Measurements from ENCODE around the gene LTB4R. TPM values are rescaled to one million over a fixed set of nuclear protein-coding genes. Genes with fewer than 3 reads are reported as not detected.

Gene LTB4R
- total and polyA plus RNA-seq, 9 of the 15 experiments (the other 6 are each of a cell fraction or from before 2014, with no cell fraction given), result 0.38 to 10.5 (median 2.8) TPM

DNA sequence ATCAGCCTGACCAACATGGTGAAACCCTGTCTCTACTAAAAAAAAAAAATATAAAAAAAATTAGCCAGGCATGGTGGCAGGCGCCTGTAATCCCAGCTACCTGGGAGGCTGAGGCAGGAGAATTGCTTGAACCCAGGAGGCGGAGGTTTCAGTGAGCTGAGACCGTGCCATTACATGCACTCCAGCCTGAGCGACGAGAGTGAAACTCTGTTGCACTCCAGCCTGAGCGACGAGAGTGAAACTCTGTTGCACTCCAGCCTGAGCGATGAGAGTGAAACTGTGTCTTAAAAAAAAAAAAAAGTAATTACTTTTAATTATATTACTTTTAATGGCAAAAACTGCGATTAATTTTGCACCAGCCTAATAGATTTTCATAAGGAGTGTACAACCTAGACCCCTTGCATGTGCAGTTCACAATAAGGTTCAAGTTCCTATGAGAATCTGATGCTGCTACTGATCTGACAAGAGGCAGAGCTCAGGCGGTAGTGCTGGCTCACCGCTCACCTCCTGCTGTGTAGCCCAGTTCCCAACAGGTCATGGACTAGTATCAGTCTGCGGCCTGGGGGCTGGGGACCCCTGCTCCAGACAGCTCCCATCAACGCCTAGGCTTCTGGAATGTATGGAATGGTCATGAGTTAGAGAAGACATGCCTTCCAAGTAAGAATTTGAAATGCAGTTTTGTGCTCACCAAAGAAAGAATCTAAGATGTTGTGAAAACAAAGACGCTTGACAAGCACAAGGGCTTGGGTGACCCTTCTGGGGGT is 10.1 kb downstream of the LTB4R start:
- in situ Hi-C loops (cut with MboI), result no loop called here

DNA sequence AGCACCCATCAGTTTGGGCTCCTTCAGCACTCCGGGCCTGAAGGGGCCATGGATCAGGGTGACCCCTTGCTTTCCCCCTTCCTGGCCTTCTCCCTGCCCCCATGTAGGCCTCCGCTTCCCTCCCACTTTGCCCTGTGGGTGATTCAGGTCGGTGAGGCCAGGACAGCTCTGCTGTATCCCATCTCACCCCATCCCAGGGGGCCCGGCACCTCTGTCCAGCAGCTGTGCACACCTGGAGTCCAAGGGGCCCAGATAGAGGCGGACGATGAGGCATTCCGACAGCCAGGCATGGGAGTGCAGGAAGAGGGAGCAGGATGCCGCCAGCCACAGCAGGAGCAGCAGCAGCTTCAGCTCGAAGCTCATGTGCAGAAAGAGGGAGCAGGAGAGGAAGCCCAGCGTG is 11.4 kb downstream of the LTB4R start:
- intact Hi-C loops (cut with micrococcal nuclease) (no loop called here), in situ Hi-C loops (cut with MboI) (no loop called here)
- ChIA-PET CTCF (ENCODE audit: low intra/inter-chr PET ratio) (no interaction called here), POLR2A (interaction anchor here (0.6 to 1.4 kb wide), 4 partner anchors 84 to 120 kb away, joined by 3 to 4 read pairs (median 3); partner anchors contain the start of gene SDR39U1)
- no peak overlapping the region for H2AFZ ChIP-seq (ENCODE audit: low read depth, low read length)
- no TSS peak for BruUV-seq (replicated peaks)
- H3K36me3 ChIP-seq (ENCODE audit: control insufficient read depth, insufficient read depth, low read length), result no peaks in the 10 kb centered on the region
- H3K4me2 ChIP-seq (ENCODE audit: insufficient read depth, low read length), result no peak overlapping the region
- DNase-seq (ENCODE audit: extremely low read depth in 1 of 4, low spot score in 3 of 4) (no peak), ATAC-seq (no peak), FAIRE-seq (no peak)
- peaks cover 3 to 4% of the 10 kb centered on the region in 2 experiments; a peak in 4 of 5 replicates for H3K4me1 ChIP-seq (replicated peaks in 1 of 2; ENCODE audit: control insufficient read depth in 2 of 2, insufficient read depth in 2 of 2, low read length in 2 of 2)
- no peaks in the 10 kb centered on the region for H3K9me3 ChIP-seq (replicated peaks; ENCODE audit: control insufficient read depth, insufficient read depth, low read depth, low read length)
- no peaks in the 10 kb centered on the region for H3K79me2 ChIP-seq (ENCODE audit: control insufficient read depth, insufficient read depth, low read length)
- no peaks in the 10 kb centered on the region for H4K20me1 ChIP-seq (replicated peaks; ENCODE audit: control insufficient read depth, insufficient read depth, low read length)
- no peak overlapping the region for H3K4me3 ChIP-seq
- no peaks in the 10 kb centered on the region for H3K9me1 ChIP-seq (ENCODE audit: control insufficient read depth, insufficient read depth, low read length)
- H3K27ac ChIP-seq (ENCODE audit: extremely low read depth, low read depth, low read length), result no peak overlapping the region
- no peak overlapping the region; a peak in 1 of 4 replicates for H3K9ac ChIP-seq (ENCODE audit: insufficient read depth in 1 of 2, low read depth in 2 of 2, low read length in 2 of 2)
- H3K27me3 ChIP-seq (ENCODE audit: control insufficient read depth in 2 of 2, insufficient read depth in 2 of 2, low read length in 2 of 2), result no peaks in the 10 kb centered on the region
- 28% methylated on average over 4 of the region's 10 CpGs for WGBS (ENCODE audit: insufficient coverage, low coverage, missing lambda C conversion rate)
- TF ChIP-seq SMAD1 (IDR thresholded peaks at IDR 0.05; ENCODE audit: low read depth, low read length, partially characterized antibody) (no peak), HEY1 (CRISPR knock-in tag; IDR thresholded peaks at IDR 0.05; ENCODE audit: borderline replicate concordance) (no peak), PTTG1 (tag; IDR thresholded peaks at IDR 0.05; ENCODE audit: low read depth) (no peak), POLR2A (conservative IDR thresholded peaks at IDR 0.05) (no peak), NFIX (CRISPR knock-in tag; IDR thresholded peaks at IDR 0.05; ENCODE audit: low read depth) (no peak), HDAC8 (tag; IDR thresholded peaks at IDR 0.05) (no peak)
- TF ChIP-seq, protein P1, sequence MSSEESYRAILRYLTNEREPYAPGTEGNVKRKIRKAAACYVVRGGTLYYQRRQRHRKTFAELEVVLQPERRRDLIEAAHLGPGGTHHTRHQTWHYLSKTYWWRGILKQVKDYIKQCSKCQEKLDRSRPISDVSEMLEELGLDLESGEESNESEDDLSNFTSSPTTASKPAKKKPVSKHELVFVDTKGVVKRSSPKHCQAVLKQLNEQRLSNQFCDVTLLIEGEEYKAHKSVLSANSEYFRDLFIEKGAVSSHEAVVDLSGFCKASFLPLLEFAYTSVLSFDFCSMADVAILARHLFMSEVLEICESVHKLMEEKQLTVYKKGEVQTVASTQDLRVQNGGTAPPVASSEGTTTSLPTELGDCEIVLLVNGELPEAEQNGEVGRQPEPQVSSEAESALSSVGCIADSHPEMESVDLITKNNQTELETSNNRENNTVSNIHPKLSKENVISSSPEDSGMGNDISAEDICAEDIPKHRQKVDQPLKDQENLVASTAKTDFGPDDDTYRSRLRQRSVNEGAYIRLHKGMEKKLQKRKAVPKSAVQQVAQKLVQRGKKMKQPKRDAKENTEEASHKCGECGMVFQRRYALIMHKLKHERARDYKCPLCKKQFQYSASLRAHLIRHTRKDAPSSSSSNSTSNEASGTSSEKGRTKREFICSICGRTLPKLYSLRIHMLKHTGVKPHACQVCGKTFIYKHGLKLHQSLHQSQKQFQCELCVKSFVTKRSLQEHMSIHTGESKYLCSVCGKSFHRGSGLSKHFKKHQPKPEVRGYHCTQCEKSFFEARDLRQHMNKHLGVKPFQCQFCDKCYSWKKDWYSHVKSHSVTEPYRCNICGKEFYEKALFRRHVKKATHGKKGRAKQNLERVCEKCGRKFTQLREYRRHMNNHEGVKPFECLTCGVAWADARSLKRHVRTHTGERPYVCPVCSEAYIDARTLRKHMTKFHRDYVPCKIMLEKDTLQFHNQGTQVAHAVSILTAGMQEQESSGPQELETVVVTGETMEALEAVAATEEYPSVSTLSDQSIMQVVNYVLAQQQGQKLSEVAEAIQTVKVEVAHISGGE (CRISPR knock-in tag; IDR thresholded peaks at IDR 0.05), result no peak

More for the DNA sequence above, 10.1 kb downstream of the LTB4R start:
- intact Hi-C loops (cut with micrococcal nuclease), result no loop called here
- Histone ChIP-seq H3K79me2 (ENCODE audit: control insufficient read depth, insufficient read depth, low read length) (no peaks in the 10 kb centered on the region), H3K9me1 (ENCODE audit: control insufficient read depth, insufficient read depth, low read length) (no peaks in the 10 kb centered on the region), H4K20me1 (replicated peaks; ENCODE audit: control insufficient read depth, insufficient read depth, low read length) (no peaks in the 10 kb centered on the region), H3K9me3 (replicated peaks; ENCODE audit: control insufficient read depth, insufficient read depth, low read depth, low read length) (no peaks in the 10 kb centered on the region), H3K4me1 (replicated peaks in 1 of 2; ENCODE audit: control insufficient read depth in 2 of 2, insufficient read depth in 2 of 2, low read length in 2 of 2) (peaks cover 11 to 16% of the 10 kb centered on the region in 2 experiments), H3K4me2 (ENCODE audit: insufficient read depth, low read length) (no peak overlapping the region), H3K4me3 (no peak overlapping the region), H2AFZ (ENCODE audit: low read depth, low read length) (peak overlapping the region; percentile 45), H3K9ac (ENCODE audit: insufficient read depth in 1 of 2, low read depth in 2 of 2, low read length in 2 of 2) (no peak overlapping the region), H3K27me3 (ENCODE audit: control insufficient read depth in 2 of 2, insufficient read depth in 2 of 2, low read length in 2 of 2) (no peaks in the 10 kb centered on the region), H3K27ac (ENCODE audit: extremely low read depth, low read depth, low read length) (no peak overlapping the region), H3K36me3 (ENCODE audit: control insufficient read depth, insufficient read depth, low read length) (no peaks in the 10 kb centered on the region)
- BruUV-seq (replicated peaks), result no TSS peak
- ChIA-PET POLR2A (interaction anchor here (1.4 kb wide), 1 partner anchor 115 kb away, joined by 4 read pairs; no protein-coding TSS in a partner anchor), CTCF (ENCODE audit: low intra/inter-chr PET ratio) (no interaction called here)
- FAIRE-seq (no peak), DNase-seq (ENCODE audit: extremely low read depth in 1 of 4, low spot score in 3 of 4) (no peak), ATAC-seq (no peak)
- WGBS (ENCODE audit: insufficient coverage, low coverage, missing lambda C conversion rate), result 44% methylated on average over 8 of the region's 14 CpGs
- TF ChIP-seq NR2C2 (CRISPR knock-in tag; IDR thresholded peaks at IDR 0.05), result no peak
- TF ChIP-seq NR2C2 (tag; IDR thresholded peaks at IDR 0.05), result no peak
- TF ChIP-seq, protein P2, sequence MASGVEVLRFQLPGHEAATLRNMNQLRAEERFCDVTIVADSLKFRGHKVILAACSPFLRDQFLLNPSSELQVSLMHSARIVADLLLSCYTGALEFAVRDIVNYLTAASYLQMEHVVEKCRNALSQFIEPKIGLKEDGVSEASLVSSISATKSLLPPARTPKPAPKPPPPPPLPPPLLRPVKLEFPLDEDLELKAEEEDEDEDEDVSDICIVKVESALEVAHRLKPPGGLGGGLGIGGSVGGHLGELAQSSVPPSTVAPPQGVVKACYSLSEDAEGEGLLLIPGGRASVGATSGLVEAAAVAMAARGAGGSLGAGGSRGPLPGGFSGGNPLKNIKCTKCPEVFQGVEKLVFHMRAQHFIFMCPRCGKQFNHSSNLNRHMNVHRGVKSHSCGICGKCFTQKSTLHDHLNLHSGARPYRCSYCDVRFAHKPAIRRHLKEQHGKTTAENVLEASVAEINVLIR (CRISPR knock-in tag; IDR thresholded peaks at IDR 0.05), result no peak

Measured in K562 (cell line).